VCaP (cell line): ENCODE results near the gene ZFAND4.
A peak's percentile ranks its signal among the peaks of the same experiment; 100 is the strongest.

ENCODE experiments used
- H3K27ac ChIP-seq: fragments of 450-650 bp; 2 replicates; pipeline ENCODE4 v1.5.1; 2017
- CTCF ChIP-seq: fragments of 450-650 bp; conservative IDR thresholded peaks from 2 replicates; pipeline ENCODE4 v1.5.1; 2017; ENCODE audit warnings: mild to moderate bottlenecking, moderate library complexity

The ZFAND4 gene

GRCh38 chr10:45599646-45600045, 72.9 kb downstream of the ZFAND4 start:
- TF ChIP-seq CTCF, result no peak
- H3K27ac ChIP-seq, result no peak overlapping the region

DNA sequence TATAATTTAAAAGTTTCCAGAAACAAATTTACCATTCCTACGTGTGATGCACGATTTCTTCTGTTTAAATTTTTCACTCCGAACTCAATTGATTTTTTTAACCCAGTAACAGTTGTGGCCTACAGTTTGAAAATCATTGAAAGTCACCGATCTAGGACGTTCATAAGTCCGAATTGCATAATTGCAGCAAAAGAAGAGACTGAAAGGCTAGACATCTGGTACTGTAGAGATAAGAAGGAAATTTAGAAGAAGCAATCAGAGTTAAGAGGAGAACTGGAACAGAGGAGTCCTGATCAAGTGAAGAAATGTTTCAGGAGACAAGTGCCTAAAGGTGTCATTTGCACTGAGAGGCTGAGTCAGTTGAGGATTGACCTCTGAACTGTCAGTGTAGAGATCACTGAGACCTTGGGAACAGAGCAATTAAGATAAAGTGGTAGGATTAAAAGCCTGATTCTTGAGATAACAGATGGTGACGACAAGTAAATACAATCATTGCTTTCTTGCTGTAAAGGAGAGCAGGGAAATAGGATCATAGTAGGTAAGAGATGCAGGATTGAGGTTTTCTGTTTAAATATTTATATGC, 73.5 kb downstream of the ZFAND4 start:
- TF ChIP-seq CTCF, result no peak
- H3K27ac ChIP-seq, result no peak overlapping the region

GRCh38 chr10:45596526-45596925, 76.0 kb downstream of the ZFAND4 start:
- no peak overlapping the region for H3K27ac ChIP-seq
- no peak for TF ChIP-seq CTCF

GRCh38 chr10:45594276-45595157, 78.1 kb downstream of the ZFAND4 start:
- H3K27ac ChIP-seq, result peak overlapping the region; percentile 77
- no peak for TF ChIP-seq CTCF

- peak overlapping the region; percentile 77 for H3K27ac ChIP-seq
- no peak for TF ChIP-seq CTCF
Measured at GRCh38 chr10:45593938-45594275, 78.7 kb downstream of the ZFAND4 start.

DNA sequence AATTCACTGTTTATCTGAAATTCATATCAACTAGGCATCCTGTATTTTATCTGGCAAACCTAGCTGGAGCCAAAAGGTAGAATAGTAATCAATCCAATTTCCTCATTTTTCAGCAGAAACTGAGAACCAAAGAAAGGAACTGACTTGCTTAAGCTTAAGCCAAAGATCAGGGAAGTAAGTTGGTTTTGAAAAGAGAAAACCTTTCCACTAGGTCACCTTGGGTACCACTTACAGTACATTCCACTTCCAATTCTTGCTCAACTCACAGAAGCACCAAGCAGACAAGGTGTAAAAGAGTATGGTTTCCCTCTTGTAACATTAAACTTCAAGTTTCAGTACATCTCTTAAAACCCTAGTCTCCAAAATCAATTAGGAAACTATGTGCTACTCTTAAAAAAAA, 79.6 kb downstream of the ZFAND4 start:
- H3K27ac ChIP-seq, result no peak overlapping the region; the same call in 1 of the 2 replicates
- TF ChIP-seq CTCF, result no peak

GRCh38 chr10:45592432-45592831, 80.1 kb downstream of the ZFAND4 start:
- H3K27ac ChIP-seq, result no peak overlapping the region
- no peak for TF ChIP-seq CTCF
